Pancreas (tissue), 10 donors: ENCODE measurements around the gene PRSS22. TPM values are rescaled to one million over a fixed set of nuclear protein-coding genes. Genes with fewer than 3 reads are reported as not detected.

ENCODE experiments used
- ATAC-seq, 4 donors: fragments of 200-7000 bp; cut with Tn5 transposase; one replicate each; pipeline versions ENCODE4 v1.8.0 to v1.9.1; 2020; ENCODE audit warnings: mild to moderate bottlenecking in 4 of 4, moderate library complexity in 4 of 4
- DNase-seq, 6 donors: peaks; one replicate each; pipeline ENCODE4 v3.0.0-alpha.2; 2020
- FAIRE-seq: peaks from 2 replicates; lab custom pipeline; 2012; peaks lifted over from hg19 to GRCh38; lab: Jason Lieb, UNC
- H3K27ac ChIP-seq, 4 donors: fragments of 200-600 bp; sonication (generic); 1 replicate in 3 of 4; 2 replicates in 1 of 4; pipeline versions ENCODE4 v1.5.0 to v1.8.0; 2020
- H3K27me3 ChIP-seq, 4 donors: fragments of 200-600 bp; one replicate each; pipeline ENCODE4 v1.8.0; 2021
- H3K36me3 ChIP-seq, 3 donors: fragments of 200-600 bp; sonication (generic) in 1 of 3; one replicate each; pipeline versions ENCODE4 v1.5.0 to v1.8.0; 2020 to 2021
- H3K4me1 ChIP-seq, 3 donors: fragments of 200-600 bp; one replicate each; pipeline ENCODE4 v1.8.0; 2021
- H3K4me3 ChIP-seq, 4 donors: fragments of 200-600 bp; sonication (generic) in 2 of 4; one replicate each; pipeline versions ENCODE4 v1.5.0 to v1.8.0; 2020 to 2021
- H3K9me3 ChIP-seq, 4 donors: fragments of 200-600 bp; one replicate each; pipeline ENCODE4 v1.8.0; 2021
- WGBS, 2 donors: extraction: QIAGEN DNeasy Blood & Tissue Kit; methylation state at CpG; one replicate each; pipeline ENCODE4 v1.1.7; 2013; 5-methylcytosine and 5-hydroxymethylcytosine counted together
- intact Hi-C, 3 donors: fragments of 100-400 bp; cut with DNase I; formaldehyde crosslinking; loops; one replicate each; pipeline versions ENCODE4 v1.11.1 to v1.14.2; 2022
- polyA plus RNA-seq, 2 donors: library from polyadenylated mRNA; stranded (reverse); fragments of 200-250 nt; gene quantifications; one replicate each; pipeline ENCODE4 v1.2.3, GENCODE V29; 2013
- total RNA-seq, 6 donors: library from RNA; stranded (reverse); fragmentation: NEBNext Ultra II Directional in 4 of 6; extraction: Animal tissue kit (Norgen Biotek cat#: 25700) in 4 of 6; gene quantifications; one replicate each; pipeline versions ENCODE4 v1.2.1 to v1.2.4, GENCODE V29; 2021 to 2023
- TF ChIP-seq, protein P1 (sequence below), 4 donors: fragments of 200-600 bp; sonication (generic) in 3 of 4; IDR thresholded peaks; one replicate each; pipeline versions ENCODE4 v1.5.0 to v1.8.0; 2021; ENCODE audit warnings: antibody characterized with exemption in 4 of 4
- donor health status: healthy with polysubstance abuse.
- donor health status: DM: no; HTN: no; CAD: no; lungs with moderate emphysema.
- donor health status: DM: no; HTN: no; CAD: no.
- donor health status: control.
- donor health status: control.
- donor health status: Bipolar disorder and iron deficiency.
- donor health status: DM: yes; HTN: yes; CAD: no.
- donor health status: DM: no; HTN: no; CAD: no.
- donor health status: DM: no; HTN: no; CAD: no.
- donor health status: DM: yes; HTN: yes; CAD: no.

Gene PRSS22
- total and polyA plus RNA-seq, 8 donors = 8.4 to 59.5 (median 16.9) TPM

- DNase-seq = no peak
- 62 to 70% methylated on average over 5 of the region's 5 CpGs for WGBS, 2 donors
- H3K27ac ChIP-seq = no peak overlapping the region
- H3K4me3 ChIP-seq = no peak overlapping the region
- FAIRE-seq = no peak
- H3K27me3 ChIP-seq = no peaks in the 10 kb centered on the region
- TF ChIP-seq, protein P1, sequence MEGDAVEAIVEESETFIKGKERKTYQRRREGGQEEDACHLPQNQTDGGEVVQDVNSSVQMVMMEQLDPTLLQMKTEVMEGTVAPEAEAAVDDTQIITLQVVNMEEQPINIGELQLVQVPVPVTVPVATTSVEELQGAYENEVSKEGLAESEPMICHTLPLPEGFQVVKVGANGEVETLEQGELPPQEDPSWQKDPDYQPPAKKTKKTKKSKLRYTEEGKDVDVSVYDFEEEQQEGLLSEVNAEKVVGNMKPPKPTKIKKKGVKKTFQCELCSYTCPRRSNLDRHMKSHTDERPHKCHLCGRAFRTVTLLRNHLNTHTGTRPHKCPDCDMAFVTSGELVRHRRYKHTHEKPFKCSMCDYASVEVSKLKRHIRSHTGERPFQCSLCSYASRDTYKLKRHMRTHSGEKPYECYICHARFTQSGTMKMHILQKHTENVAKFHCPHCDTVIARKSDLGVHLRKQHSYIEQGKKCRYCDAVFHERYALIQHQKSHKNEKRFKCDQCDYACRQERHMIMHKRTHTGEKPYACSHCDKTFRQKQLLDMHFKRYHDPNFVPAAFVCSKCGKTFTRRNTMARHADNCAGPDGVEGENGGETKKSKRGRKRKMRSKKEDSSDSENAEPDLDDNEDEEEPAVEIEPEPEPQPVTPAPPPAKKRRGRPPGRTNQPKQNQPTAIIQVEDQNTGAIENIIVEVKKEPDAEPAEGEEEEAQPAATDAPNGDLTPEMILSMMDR (IDR thresholded peaks at IDR 0.05) = no peak
- no peaks in the 10 kb centered on the region for H3K9me3 ChIP-seq
- H3K36me3 ChIP-seq = no peaks in the 10 kb centered on the region
- intact Hi-C loops = no loop called here
- no peak for ATAC-seq
- peaks cover 0 to 5% (median 0%) of the 10 kb centered on the region in 3 donors for H3K4me1 ChIP-seq
These were observed 12.9 kb downstream of the PRSS22 start for GRCh38 chr16:2845116-2845515.

DNA sequence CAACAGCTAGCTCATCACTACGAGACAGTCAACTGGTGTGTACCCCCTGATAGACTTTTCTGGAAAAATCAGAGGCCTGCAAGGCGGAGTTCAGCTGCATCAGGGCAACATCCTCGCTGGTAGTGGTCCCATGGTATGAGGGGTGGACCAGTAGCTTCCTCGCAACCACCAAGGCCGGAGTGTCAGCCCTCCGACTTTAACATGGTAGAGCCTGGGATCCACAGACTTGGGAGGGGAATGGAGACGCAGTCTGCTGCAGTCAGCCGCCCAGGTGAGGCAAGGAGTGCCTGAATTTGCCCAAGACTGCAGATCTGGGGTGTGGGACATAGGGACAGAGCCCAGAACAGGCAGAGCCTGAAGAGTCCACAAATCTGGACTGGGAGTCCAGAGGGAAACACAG, 14.4 kb downstream of the PRSS22 start:
- intact Hi-C loops = no loop called here
- 79 to 88% methylated on average over 8 of the region's 8 CpGs for WGBS, 2 donors
- FAIRE-seq = no peak

GRCh38 chr16:2842340-2843000, 15.5 kb downstream of the PRSS22 start:
- FAIRE-seq = no peak
- Histone ChIP-seq H3K9me3 (no peaks in the 10 kb centered on the region), H3K27ac (no peak overlapping the region), H3K36me3 (no peaks in the 10 kb centered on the region), H3K4me1 (peaks cover 0 to 5% (median 0%) of the 10 kb centered on the region in 3 donors), H3K27me3 (no peaks in the 10 kb centered on the region), H3K4me3 (peak overlapping the region in 2 of 4 donors; percentile 13 to 23)
- DNase-seq = peak in 5 of 6 donors; percentile 35 to 78 (median 69)
- peak; percentile 32 to 74 (median 54) for ATAC-seq
- TF ChIP-seq, protein P1 (IDR thresholded peaks at IDR 0.05) = peak; percentile 17 to 56 (median 28)
- intact Hi-C loops = no loop called here
- 24 to 41% methylated on average over 40 of the region's 40 CpGs for WGBS, 2 donors

More for the DNA sequence above, 14.4 kb downstream of the PRSS22 start:
- Histone ChIP-seq H3K9me3 (no peaks in the 10 kb centered on the region), H3K36me3 (no peaks in the 10 kb centered on the region), H3K27me3 (no peaks in the 10 kb centered on the region), H3K4me1 (peaks cover 0 to 5% (median 0%) of the 10 kb centered on the region in 3 donors), H3K4me3 (no peak overlapping the region), H3K27ac (no peak overlapping the region)
- TF ChIP-seq, protein P1 (IDR thresholded peaks at IDR 0.05) = no peak
- no peak for ATAC-seq
- no peak for DNase-seq

- H3K27me3 ChIP-seq = no peaks in the 10 kb centered on the region
- H3K4me3 ChIP-seq = peak overlapping the region in 2 of 4 donors; percentile 13 to 23
- H3K4me1 ChIP-seq = peaks cover 0 to 5% (median 0%) of the 10 kb centered on the region in 3 donors
- no peak for DNase-seq
- FAIRE-seq = no peak
- TF ChIP-seq, protein P1 (IDR thresholded peaks at IDR 0.05) = no peak
- H3K36me3 ChIP-seq = no peaks in the 10 kb centered on the region
- 71 to 86% methylated on average over 16 to 18 of the region's 18 CpGs for WGBS, 2 donors
- H3K27ac ChIP-seq = no peak overlapping the region
- H3K9me3 ChIP-seq = no peaks in the 10 kb centered on the region
- intact Hi-C loops = loop anchor here in 1 of 3 donors (2.0 kb wide), 1 partner anchor 27 kb away; no protein-coding TSS in a partner anchor
- ATAC-seq = no peak
These were observed 16.2 kb downstream of the PRSS22 start for GRCh38 chr16:2841606-2842339.
